ENCODE results near the gene PRKCA.
"Not testable (repeated sequence)": the region's sequence is repeated elsewhere in the genome, so short reads cannot be mapped to it uniquely, and the experiment has no call there.

Gene PRKCA

DNA sequence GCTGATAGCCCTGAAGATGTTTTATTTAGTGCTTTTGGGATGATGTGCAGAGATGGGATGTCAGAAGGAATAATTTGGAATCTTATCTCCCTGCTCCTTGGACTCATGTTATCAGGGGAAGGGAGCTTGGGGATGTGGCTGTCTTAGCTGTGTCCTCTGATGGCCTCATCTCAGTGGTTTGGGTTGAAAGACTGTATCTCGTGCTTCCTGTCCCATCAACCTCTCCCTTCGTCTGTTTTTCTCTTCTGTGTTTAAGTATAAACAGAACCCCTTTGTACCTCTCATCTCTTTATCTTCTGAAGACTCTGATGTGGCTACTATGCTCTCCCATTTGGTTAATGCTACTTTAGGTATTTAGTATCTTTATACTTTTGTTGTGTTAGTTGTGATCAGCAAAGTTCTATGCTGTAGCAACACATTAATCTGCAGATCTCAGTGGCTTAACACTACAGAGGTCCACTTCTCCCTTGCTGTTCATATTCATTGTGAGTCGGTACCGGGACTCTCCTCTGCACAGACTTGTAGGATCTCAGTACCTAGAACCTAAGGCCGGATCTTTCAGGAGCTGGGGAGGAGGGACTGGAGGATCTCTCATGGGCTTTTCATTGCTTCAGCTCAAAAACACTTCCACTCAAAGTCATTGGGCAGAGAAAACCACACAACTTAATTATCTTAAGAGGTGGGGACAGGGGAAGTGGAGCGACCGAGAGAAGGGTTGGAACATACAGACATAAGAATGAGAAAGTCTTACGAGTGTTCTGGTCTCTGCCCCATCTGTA lies 28.8 kb downstream of the PRKCA start:
- no peak for DNase-seq

DNA sequence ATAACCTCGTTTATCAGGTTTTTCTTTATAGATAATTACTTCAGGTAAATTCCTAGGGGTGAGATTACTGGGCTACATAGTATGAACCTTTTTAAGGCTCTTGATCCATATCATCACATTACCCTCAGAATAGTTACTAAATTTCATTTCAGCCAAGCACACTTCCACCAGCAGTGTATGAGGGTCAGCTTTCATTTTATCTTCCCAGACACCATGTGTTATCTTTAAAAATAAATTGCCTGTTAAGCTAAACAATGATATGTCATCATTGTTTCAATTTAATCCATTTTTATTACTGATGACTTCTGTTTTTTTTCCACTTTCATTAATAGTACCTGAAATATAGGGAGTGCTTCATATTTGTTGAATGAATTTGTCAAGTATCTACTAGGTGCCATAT lies 33.4 kb downstream of the PRKCA start:
- DNase-seq, result no peak

DNA sequence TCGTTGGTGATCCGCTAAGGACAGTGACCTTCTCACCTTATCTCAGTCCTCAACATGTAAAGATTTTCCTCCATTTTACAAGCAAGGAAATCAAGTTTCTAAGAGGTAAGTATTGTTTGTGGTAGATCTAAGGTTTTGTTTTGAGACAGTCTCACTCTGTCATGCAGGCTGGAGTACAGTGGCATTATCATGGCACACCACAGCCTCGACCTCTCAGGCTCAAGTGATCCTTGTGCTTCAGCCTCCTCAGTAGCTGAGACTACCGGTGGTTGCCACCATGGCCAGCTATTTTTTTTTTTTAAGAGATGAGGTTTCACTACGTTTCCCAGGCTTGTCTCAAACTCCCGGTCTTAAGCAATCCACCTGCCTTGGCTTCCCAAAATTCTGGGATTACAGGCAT lies 34.9 kb downstream of the PRKCA start:
- DNase-seq, result no peak

DNA sequence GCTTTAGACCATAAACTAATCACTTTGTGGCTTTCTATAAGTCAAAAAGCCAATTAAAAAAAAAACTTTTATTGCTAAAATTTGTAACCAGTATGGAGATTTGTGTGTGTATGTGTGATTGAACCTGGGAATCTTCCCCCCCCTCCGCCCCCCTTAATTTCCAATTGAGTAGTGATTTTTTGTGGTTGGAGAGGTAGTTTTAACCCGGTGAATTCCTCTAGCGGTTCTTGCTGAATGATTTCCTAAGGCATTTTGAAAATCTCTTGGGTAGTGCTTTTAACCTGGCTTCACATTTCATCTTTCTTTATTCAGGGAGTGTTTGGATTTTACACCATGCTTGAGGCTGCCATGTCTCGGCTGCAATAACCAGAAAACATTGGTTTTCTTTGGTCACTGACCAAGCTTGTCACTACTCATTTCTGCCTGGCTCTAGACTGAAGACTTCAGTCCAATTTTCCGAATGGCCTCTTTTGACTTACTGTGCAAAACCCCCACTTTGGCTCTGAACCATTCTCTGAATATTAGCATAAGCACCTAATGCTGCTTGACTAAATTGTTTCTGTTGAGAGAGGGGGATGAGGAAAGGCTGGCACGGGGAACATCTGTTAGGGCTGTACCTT lies 35.6 kb downstream of the PRKCA start:
- no peak for DNase-seq

DNA sequence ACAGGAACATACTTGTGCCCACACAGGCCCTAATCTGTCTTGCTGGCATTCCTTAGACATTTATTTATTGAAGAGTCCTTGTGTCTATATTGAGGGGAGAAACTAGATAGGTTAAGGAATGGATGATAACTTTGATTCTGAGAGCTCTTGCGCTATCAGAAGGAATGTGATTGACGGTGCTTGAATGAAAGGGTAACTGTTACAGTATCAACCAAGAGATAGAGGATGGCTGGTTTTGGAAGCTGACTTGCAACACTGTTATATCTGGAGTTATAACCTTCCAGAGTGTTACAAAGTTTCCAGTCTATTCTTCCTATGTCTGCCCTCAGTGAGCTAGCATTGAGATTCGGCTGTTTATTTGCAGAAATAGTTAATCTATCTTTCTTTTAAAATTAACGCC lies 36.5 kb downstream of the PRKCA start:
- no peak for DNase-seq

DNA sequence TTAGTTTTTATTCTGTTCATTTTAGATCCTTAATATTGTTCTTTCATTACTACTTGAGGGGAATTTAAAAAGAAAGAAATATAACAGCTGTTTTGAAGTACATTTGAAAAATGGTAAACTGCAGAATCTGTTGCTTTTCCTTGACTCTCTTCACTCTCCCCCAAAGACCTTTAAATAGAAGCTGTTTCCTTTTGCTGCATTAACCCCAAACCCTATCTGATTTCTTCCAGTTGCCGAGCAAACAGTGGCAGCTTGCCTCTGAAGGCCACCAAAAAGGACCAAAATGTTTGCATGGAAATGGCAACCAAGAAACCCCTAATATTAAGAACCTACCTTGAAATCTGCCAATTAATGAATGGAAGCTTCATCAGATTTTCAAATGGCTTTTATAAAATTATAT lies 37.1 kb downstream of the PRKCA start:
- DNase-seq, result no peak

DNA sequence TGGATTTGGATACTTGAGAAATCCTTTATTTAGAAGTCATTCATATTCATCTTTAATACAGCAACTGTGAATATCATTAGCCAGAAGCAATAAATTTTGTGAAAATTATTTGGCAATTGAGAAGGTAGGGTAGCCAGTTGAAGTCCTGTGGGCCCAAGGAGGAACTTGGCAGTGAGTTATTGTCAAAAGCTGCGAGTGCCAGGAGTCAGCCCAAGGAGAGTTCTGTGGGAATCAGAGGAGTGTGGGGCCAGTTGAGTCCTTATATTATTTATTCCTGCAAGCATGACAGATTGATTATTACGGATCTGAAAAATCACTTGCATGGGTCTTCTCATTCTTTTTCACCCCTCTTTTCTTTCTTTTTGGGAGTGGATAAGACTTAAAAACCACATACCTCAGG lies 38.3 kb downstream of the PRKCA start:
- no peak for DNase-seq

DNA sequence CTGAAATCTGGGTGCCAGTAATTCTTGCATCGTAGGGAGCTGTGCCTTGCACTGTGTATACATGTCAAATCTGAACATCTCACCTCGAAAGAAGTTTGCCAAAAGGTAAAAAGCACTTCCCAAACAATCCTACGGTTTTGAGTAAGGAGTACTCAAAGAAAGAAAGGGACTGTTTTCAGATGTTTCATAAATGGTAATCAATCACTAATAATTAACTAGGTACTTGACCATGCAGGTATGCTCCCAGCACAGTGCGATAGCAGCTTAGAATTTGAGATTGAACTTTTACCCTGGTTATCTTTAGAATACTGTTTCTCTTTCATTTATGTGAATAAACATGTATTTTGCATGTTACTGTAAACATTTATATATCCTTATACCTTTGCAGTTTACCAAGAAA lies 39.0 kb downstream of the PRKCA start:
- DNase-seq, result no peak

DNA sequence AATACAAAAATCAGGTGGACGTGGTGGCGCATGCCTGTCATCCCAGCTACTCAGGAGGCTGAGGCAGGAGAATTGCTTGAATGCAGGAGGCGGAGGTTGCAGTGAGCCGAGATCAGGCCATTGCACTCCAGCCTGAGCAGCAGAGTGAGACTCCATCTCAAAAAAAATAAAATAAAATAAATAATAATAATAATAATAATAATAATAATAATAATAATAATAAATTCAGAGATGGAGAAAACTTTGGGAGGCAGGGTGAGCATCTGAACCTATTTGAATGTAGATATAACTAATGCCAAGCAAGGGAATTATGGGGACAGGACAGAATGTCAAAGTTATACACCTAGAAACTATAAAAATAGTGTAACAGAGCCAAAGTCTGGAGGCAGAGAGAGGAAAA lies 39.9 kb downstream of the PRKCA start:
- not testable (repeated sequence) for DNase-seq

DNA sequence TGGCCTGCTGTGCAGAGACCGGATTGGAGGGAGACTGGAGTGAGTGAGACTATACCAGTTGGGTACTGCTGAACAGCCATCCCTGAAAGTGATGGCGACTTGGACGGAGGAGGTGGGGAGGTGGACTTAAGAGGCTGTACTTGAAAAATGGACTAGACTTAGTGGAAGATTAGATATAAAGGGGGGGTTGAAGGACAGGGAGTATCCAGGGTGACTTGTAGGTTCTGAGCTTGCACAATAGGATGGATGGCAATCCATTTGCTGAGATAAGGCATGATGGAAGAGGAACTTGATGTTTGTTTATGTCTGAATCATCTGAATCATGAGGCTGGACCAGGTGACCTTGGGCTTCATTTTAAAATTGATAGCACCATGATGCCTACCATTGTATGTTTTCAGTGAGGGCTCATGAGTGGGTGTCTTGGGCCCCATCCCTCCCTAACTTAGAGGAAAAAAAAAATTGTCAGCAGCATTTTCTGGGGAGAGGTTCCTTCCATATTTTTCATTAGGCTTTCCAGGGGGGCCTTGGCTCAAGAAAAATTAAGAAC lies 41.2 kb downstream of the PRKCA start:
- DNase-seq, result no peak

DNA sequence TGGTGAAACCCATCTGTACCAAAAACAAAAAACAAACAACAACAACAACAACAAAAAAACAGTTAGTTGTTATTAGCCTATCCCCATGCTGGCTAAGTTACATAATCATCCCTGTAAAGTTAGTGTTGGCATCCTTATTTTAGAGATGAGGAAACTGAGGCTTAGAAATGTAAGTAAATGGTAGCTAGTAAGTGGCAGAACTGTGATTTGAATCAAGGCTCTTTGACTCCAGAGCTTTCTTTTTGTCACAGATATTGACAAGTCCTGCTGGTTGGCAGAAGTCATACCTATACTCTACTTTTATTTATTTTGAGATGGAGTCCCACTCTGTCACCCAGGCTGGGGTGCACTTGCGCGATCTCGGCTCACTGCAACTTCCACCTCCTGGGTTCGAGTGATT lies 42.1 kb downstream of the PRKCA start:
- DNase-seq, result no peak

DNA sequence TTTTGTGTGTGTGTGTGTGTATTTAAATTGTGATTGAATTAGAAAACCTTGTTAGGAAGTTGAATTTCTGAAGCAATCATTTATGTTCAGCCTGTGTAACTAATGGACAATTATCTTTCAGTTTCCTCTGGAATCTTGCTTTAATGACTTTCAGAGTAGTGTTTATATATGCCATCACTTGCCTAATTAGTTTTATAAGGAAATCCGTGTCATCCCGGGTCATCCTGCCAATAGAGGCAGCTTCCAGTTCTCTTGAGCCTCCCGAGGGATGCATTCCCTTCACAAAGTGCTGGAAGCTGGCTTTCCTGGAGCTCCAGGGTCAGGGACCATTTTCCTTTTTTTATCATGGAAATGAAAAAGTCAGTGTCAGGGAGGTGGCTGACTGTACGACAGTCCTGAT lies 42.9 kb downstream of the PRKCA start:
- no peak for DNase-seq

DNA sequence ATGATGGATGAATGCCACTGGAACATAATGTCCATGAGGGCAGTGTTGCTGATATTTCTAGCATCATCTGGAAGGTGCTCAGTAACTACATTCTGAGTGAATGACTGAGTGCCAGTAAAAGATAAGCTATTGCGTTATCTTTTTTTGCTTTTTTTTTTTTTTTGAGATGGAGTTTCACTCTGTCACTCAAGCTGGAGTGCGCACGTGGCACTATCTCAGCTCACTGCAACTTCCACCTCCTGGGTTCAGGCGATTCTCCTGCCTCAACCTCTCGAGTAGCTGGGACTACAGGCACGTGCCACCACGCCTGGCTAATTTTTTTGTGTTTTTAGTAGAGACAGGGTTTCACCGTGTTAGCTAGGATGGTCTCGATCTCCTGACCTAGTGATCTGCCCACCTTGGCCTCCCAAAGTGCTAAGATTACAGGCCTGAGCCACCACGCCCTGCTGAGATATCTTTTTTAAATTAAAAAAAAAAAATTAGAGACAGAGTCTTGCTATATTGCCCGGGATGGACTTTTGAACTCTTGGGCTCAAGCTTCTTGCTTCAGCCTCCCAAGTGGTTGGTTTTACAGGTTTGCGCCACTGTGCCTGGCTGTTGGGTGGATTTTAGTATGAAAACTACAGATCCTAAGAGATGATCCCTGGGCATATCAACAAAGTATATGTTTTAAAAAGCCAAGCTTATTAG lies 43.7 kb downstream of the PRKCA start:
- not testable (repeated sequence) for DNase-seq

DNA sequence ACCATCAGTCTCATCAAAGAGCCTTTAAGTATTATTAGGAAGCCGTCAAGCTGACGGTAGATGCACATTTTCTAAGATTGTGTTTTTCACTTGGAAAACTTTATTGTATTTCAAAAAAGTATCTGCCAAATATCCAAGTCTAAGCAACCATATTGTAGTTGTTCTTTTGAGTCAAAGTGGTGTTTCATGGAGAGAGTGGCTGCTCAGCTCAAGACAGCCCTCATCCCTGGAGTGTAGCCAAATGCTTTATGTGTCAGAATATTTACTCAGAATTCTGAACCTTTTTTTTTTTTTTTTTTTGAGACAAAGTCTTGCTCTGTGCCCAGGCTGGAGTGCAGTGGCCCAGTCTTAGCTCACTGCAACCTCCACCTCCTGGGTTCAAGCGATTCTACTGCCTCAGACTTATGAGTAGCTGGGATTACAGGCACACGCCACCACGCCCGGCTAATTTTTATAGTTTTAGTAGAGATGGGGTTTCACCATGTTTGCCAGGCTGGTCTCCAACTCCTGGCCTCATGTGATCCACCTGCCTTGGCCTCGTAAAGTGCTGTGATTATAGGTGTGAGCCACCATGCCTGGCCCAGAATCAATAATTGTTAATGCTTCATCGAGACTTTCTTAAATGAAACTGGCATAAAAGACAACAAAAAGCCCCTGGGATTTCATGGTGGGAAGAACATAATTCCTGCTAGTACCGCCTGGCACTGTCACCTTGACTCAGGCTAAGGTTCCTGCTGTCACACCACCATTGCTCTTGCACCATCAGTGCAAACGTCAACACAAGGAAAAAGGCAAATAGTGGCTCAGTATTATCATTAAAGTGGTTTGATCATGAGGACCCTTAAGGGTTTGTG lies 45.5 kb downstream of the PRKCA start:
- DNase-seq, result no peak

DNA sequence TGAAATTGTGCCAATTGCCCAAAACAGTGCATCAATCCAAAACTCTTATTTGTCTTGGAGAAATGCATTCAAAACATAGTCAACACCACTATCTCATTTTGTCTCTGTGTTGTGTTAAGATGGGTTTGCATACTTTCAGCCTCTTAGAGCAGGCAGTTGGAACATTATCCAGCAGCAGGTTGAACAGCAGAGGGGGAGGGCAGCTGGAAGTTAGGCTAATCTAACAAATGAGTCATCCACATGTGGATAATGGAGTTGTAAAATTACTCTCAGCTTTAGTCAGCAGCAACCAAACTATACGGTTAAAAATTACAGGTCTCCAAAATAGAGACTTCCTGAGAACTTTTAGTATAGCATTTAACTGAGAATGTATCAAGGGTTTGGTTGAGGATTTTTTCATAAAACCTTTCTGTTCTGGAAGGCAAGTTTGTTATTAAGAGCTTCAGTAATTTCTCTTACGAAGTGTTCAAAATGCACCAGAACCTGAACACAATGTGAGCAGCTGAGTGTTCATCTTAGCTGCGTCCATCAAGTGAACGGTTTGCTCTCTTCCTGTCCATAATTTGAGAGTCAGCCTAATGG lies 46.3 kb downstream of the PRKCA start:
- DNase-seq, result no peak

DNA sequence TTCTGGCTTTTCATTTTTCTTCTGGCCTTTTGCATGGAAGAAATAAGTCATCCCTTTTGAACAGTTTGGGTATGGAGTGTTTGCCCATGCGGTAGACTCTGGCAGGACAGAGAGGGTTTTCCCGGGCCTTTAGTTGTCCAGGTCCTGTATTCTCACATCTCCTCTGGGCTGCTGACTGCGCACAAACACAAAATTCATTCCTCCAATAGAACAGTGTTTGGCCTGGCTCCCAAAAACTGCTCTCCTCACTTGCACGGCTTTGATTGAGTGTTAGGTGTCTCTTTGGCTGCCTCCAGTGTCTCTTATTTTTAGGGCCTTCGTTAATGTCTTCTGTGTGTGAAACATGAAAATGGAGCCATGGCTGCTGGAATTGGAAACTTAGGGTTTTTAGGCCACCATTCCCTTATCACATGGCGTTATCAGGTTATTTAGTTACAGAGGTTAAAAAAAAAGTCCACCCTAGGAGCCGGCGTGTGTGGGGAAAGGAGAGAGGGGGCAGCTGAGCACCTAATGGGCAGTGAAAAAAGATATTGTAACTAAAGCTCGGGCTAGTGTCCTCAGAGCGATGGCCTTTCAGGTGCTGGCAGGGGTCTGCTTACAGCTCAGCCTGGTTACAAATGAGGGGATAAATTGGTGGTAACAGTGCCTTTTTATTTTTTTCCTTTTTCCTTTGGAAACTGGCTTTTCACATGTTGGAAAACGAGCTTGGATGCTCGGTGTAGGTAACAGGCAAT lies 47.3 kb downstream of the PRKCA start:
- DNase-seq, result no peak

DNA sequence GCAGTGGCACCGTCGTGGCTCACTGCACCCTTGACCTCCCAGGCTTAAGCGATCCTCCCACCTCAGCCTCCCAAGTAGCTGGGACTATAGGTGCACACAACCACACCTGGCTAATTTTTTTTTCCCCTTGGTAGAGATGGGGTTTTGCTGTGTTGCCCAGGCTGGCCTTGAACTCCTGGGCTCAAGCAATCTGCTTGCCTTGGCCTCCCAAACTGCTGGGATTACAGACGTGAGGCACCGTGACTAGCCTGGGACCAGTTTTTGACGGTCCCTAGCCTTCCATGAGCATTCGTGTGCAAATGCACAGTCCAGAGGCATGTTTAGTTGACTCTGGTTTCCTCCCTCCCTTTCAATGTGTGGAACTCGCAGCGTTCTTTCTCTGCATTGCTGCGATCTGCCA lies 48.2 kb downstream of the PRKCA start:
- not testable (repeated sequence) for DNase-seq

DNA sequence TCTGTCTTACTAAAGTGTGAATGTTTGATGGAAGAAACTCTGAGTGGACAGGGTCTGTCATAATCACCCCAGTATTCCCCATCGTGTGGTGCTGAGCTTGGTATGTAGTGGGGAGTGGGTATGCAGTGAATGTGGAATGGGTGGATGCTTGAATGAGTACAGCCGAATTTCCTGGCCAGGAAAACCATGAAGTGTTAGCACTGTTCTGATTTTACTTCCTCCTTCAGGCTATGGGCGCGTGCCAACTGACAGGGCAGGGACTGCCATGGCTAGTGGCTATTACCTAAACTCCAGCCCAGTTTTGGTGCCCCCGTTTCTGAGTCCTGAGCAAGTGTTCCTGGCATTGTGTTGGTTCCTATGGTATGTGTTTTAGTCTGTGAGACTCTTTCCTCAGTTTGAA lies 48.6 kb downstream of the PRKCA start:
- no peak for DNase-seq

DNA sequence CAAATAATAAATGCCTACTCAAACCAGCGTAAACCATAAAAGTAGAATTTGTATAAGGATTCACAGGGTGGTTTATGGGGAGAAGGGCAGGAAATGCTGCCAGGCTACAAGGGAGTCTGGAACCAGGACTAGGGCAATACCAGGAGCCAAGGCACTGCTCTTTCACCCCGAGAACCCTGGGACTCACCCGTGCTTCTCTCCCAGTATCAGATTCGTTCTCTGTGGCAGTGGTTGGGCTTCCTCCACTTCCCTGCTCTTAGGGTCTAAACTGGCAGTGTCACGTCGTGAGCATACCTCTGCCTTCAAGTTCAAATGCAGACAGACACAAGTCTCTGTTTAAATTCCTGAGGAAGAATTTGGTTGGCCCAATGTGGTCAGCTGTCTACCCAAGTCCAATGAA lies 49.3 kb downstream of the PRKCA start:
- DNase-seq, result no peak

DNA sequence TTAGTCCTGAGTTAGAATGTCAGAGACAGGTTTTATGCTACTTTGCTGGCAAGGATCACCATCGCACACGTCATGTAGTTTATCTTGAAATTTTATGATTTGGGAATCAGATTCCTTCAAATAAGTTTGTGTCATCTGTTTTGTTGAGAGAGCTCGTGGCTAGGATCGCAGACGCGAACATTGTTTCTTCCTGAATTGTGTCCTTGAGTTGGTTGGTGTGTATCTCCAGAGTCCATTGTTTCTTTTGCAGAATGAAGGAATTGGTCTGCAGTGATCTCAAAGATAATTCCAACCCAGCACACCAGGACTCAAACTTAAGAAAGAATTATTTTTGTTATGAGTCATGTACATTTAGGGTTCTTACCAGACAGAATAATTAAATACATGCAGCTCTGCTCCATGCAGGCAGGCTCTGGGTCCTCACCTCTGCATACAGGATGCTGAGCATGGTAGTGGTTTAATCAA lies 51.6 kb downstream of the PRKCA start:
- DNase-seq, result no peak

DNA sequence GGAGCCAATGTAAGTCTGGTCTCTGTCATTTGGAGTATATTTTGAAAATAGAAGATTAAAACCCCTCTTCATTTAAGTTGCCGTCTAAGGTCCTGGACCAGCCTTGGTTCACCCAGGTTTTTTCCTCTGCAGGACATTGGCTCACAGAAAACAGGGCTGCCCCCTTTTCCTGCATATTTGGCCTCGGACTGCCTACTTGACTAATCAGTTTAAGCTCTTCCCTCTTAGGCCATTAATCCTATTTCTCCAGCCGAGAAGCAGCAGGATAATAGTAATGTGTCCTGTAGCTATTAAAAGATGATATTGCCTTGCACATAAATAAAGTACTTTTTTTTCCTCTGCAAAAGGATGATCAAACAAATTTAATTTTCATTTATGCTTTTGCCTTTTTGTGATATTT lies 52.1 kb downstream of the PRKCA start:
- DNase-seq, result no peak

DNA sequence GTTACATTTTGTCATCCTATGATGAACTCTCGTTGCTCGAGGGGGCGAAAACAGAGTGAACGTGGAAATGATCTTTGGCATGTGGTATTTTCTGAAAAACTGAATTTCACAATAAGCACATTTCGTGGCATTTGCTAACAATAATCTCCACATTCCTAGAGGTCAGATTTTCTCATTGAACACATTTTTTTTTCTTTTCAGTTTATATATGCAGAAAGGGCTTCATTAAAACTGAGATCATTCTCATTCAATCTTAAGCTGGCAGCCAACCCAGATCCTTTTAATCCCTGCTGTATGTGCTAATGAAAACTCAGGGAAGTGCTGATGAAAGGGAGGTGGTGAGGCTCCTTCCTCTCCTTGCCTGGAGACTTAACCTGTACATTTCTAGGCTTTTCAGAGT lies 52.6 kb downstream of the PRKCA start:
- no peak for DNase-seq
